Right lobe of liver (tissue), 6 donors: Measurements from ENCODE around the gene PPP1R14C. TPM values are rescaled to one million over a fixed set of nuclear protein-coding genes. Genes with fewer than 3 reads are reported as not detected.

Source experiments
- ATAC-seq, 4 donors: fragments of 200-7000 bp; cut with Tn5 transposase; one replicate each; pipeline ENCODE4 v1.9.1; 2020; ENCODE audit warnings: mild to moderate bottlenecking in 4 of 4, moderate library complexity in 4 of 4
- DNase-seq, 3 donors: peaks; one replicate each; pipeline ENCODE4 v3.0.0-alpha.2; 2020
- H3K27ac ChIP-seq, 3 donors: fragments of 200-600 bp; one replicate each; pipeline ENCODE4 v1.8.0; 2022
- H3K27me3 ChIP-seq, 2 donors: fragments of 200-600 bp; one replicate each; pipeline ENCODE4 v1.8.0; 2022
- H3K36me3 ChIP-seq, 4 donors: fragments of 200-600 bp; sonication (generic) in 1 of 4; one replicate each; pipeline versions ENCODE4 v1.5.1 to v1.8.0; 2017 to 2022; ENCODE audit warnings: control low read depth in 1 of 4
- H3K4me1 ChIP-seq, 4 donors: fragments of 200-600 bp; sonication (generic) in 1 of 4; one replicate each; pipeline versions ENCODE4 v1.5.1 to v1.8.0; 2017 to 2022; ENCODE audit warnings: control low read depth in 1 of 4
- H3K4me3 ChIP-seq, 3 donors: fragments of 200-600 bp; one replicate each; pipeline ENCODE4 v1.8.0; 2022
- H3K9me3 ChIP-seq, 4 donors: fragments of 200-600 bp; sonication (generic) in 1 of 4; one replicate each; pipeline versions ENCODE4 v1.5.1 to v1.8.0; 2017 to 2022; ENCODE audit warnings: control low read depth in 1 of 4
- CTCF ChIP-seq, 4 donors: fragments of 200-600 bp in 3 of 4; fragments of 450-650 bp in 1 of 4; IDR thresholded peaks; one replicate each; pipeline versions ENCODE4 v1.5.1 to v1.8.0; 2016 to 2022; ENCODE audit warnings: antibody characterized with exemption in 4 of 4, mild to moderate bottlenecking in 2 of 4
- POLR2A ChIP-seq: fragments of 450-650 bp; IDR thresholded peaks from one replicate; pipeline ENCODE4 v1.6.1; 2017; ENCODE audit warnings: antibody characterized with exemption, mild to moderate bottlenecking
- WGBS: methylation state at CpG from one replicate; pipeline ENCODE4 v1.1.6; 2018; ENCODE audit warnings: low coverage, low lambda C conversion rate; ENCODE audit not compliant: insufficient coverage; ENCODE audit errors: missing lambda C conversion rate; 5-methylcytosine and 5-hydroxymethylcytosine counted together
- intact Hi-C, 2 donors: fragments of 100-400 bp; cut with DNase I; formaldehyde crosslinking; loops; one replicate each; pipeline versions ENCODE4 v1.11.2 to v1.14.1; 2022
- total RNA-seq, 6 experiments: library from RNA; depleted of rRNA in 2 of 6; stranded (reverse); fragments of >200 nt in 2 of 6; fragmentation: NEBNext Ultra II Directional in 3 of 6; extraction: Animal tissue kit (Norgen Biotek cat#: 25700) in 3 of 6; gene quantifications; one replicate each; pipeline versions ENCODE4 v1.1.0 to v1.2.4, GENCODE V29; 2016 to 2023
- donor health status: DM: no; HTN: yes; CAD: no.
- donor health status: DM: no; HTN: no; CAD: no.
- donor health status: DM: no; HTN: no; CAD: no.
- donor health status: DM: no; HTN: yes; CAD: no.
- donor health status: DM: no; HTN: yes; CAD: no.

The PPP1R14C gene
- total RNA-seq, 6 experiments from 2014 or later = not detected

DNA sequence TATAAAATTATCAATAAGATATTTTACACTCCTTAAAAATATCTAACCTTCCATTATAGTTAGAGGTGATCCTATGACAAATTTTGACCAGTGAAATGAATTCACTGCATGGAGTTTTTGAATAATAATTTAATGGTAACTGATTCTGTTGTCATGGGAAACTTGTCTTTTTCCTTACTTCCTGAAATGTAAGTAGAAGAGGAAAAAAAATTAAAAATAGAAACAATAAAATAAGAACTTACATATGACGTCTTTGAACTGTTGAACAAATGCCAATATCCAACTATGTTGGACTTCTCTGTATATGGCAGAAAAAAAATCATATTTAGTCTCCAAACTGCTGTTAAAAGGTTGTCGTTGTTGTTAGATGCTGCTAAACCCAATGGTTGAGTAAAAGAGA is 26.3 kb downstream of the PPP1R14C start:
- TF ChIP-seq POLR2A = no peak
- no peak for TF ChIP-seq CTCF (IDR thresholded peaks at IDR 0.05)
- no peak for DNase-seq
- Histone ChIP-seq H3K4me1 (no peaks in the 10 kb centered on the region), H3K27me3 (no peaks in the 10 kb centered on the region), H3K36me3 (no peaks in the 10 kb centered on the region), H3K27ac (no peak overlapping the region), H3K9me3 (no peaks in the 10 kb centered on the region), H3K4me3 (no peak overlapping the region)
- WGBS = 39% methylated on average over 2 of the region's 2 CpGs
- intact Hi-C loops = no loop called here
- no peak for ATAC-seq

GRCh38 chr6:150169609-150170008 is 26.8 kb downstream of the PPP1R14C start:
- Histone ChIP-seq H3K36me3 (no peaks in the 10 kb centered on the region), H3K9me3 (no peaks in the 10 kb centered on the region), H3K4me1 (no peaks in the 10 kb centered on the region), H3K27ac (no peak overlapping the region), H3K4me3 (no peak overlapping the region), H3K27me3 (no peaks in the 10 kb centered on the region)
- intact Hi-C loops = no loop called here
- no peak for ATAC-seq
- WGBS = 53% methylated on average over 4 of the region's 4 CpGs
- TF ChIP-seq POLR2A = no peak
- no peak for TF ChIP-seq CTCF (IDR thresholded peaks at IDR 0.05)
- DNase-seq = no peak

- TF ChIP-seq POLR2A (no peak), CTCF (IDR thresholded peaks at IDR 0.05) (no peak)
- Histone ChIP-seq H3K36me3 (no peaks in the 10 kb centered on the region), H3K9me3 (no peaks in the 10 kb centered on the region), H3K4me3 (no peak overlapping the region), H3K27ac (no peak overlapping the region), H3K4me1 (no peaks in the 10 kb centered on the region), H3K27me3 (no peaks in the 10 kb centered on the region)
- ATAC-seq (no peak), DNase-seq (no peak)
- 47% methylated on average over 2 of the region's 2 CpGs for WGBS
- intact Hi-C loops = no loop called here
Measured at GRCh38 chr6:150172929-150173328, 30.1 kb downstream of the PPP1R14C start.

- Histone ChIP-seq H3K4me3 (no peak overlapping the region), H3K27ac (no peak overlapping the region)
- intact Hi-C loops = no loop called here
Measured at GRCh38 chr6:150175586-150176151, 32.8 kb downstream of the PPP1R14C start.

More at GRCh38 chr6:150175586-150176151, 32.8 kb downstream of the PPP1R14C start:
- ATAC-seq = no peak
- Histone ChIP-seq H3K36me3 (no peaks in the 10 kb centered on the region), H3K4me1 (no peaks in the 10 kb centered on the region), H3K9me3 (no peaks in the 10 kb centered on the region), H3K27me3 (no peaks in the 10 kb centered on the region)
- DNase-seq = no peak
- 73% methylated on average over 4 of the region's 4 CpGs for WGBS
- TF ChIP-seq POLR2A (no peak), CTCF (IDR thresholded peaks at IDR 0.05) (no peak)
